Measurements from ENCODE around the gene IGSF9B.

IGSF9B gene

GRCh38 chr11:133864756-133865155 lies 92.0 kb downstream of the IGSF9B start:
- TF ChIP-seq POLR2AphosphoS5 (IDR thresholded peaks at IDR 0.05; ENCODE audit: low read depth, low read length), result no peak
- TF ChIP-seq SPI1 (IDR thresholded peaks at IDR 0.05; ENCODE audit: low read depth, low read length), result no peak
- no peak for TF ChIP-seq TAF1 (IDR thresholded peaks at IDR 0.05; ENCODE audit: low read depth, low read length)
- TF ChIP-seq PAX5 (IDR thresholded peaks at IDR 0.05; ENCODE audit: insufficient read depth, low read length, severe bottlenecking), result no peak
- no peak for TF ChIP-seq POLR2A (IDR thresholded peaks at IDR 0.05; ENCODE audit: low read depth, low read length)
- FAIRE-seq (no peak), DNase-seq (ENCODE audit: insufficient read length, low spot score) (no peak)

DNA sequence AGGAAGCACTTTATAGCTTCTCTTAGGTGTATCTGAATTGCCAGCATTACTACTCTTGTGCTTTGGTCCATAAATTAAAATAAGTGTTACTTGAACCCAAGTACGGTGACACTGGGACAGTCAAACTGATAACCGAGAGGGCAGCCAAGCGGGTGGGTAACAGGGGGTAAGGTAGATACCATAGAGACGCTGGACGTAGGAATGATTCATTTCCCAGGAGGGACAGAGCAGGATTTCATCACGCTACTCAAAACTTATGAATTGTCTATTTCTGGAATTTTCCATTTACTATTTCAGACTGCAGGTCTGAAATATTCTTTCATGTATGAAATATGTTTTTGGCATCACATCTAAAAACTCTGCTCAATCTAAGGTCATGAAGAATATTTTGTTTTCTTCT lies 96.6 kb downstream of the IGSF9B start:
- TF ChIP-seq POLR2A (IDR thresholded peaks at IDR 0.05; ENCODE audit: low read depth, low read length) (no peak), POU2F2 (IDR thresholded peaks at IDR 0.05; ENCODE audit: low read depth, low read length) (no peak), PAX5 (IDR thresholded peaks at IDR 0.05; ENCODE audit: insufficient read depth, low read length, severe bottlenecking) (no peak), TAF1 (IDR thresholded peaks at IDR 0.05; ENCODE audit: low read depth, low read length) (no peak), SPI1 (IDR thresholded peaks at IDR 0.05; ENCODE audit: low read depth, low read length) (no peak), POLR2AphosphoS5 (IDR thresholded peaks at IDR 0.05; ENCODE audit: low read depth, low read length) (no peak)
- FAIRE-seq, result no peak
- no peak for DNase-seq (ENCODE audit: insufficient read length, low spot score)

All from GM12891 (cell line).